KMS-11 (cell line): Measurements from ENCODE around the gene RBM15B.
"Not testable (repeated sequence)": the region's sequence is repeated elsewhere in the genome, so short reads cannot be mapped to it uniquely, and the experiment has no call there.

Experiments
- H2AFZ ChIP-seq: fragments of 200-600 bp; sonication (generic); 2 replicates; pipeline ENCODE4 v1.6.1; 2016; ENCODE audit warnings: antibody characterized with exemption, mixed run types, low read depth
- H3K27ac ChIP-seq: fragments of 200-600 bp; sonication (generic); 2 replicates; pipeline ENCODE4 v1.6.1; 2016; ENCODE audit warnings: mild to moderate bottlenecking, mixed run types
- H3K27me3 ChIP-seq: fragments of 200-600 bp; sonication (generic); 2 replicates; pipeline ENCODE4 v1.6.1; 2017; ENCODE audit warnings: mild to moderate bottlenecking, low read depth, mixed run types, moderate library complexity; ENCODE audit not compliant: insufficient read depth
- H3K36me3 ChIP-seq: fragments of 200-600 bp; sonication (generic); 2 replicates; pipeline ENCODE4 v1.6.1; 2017; ENCODE audit warnings: mild to moderate bottlenecking, mixed run types; ENCODE audit not compliant: insufficient read depth
- H3K4me1 ChIP-seq: fragments of 200-600 bp; sonication (generic); 2 replicates; pipeline ENCODE4 v1.6.1; 2016; ENCODE audit warnings: mild to moderate bottlenecking, low read depth, mixed run types; ENCODE audit not compliant: poor library complexity, severe bottlenecking
- H3K4me2 ChIP-seq: fragments of 200-600 bp; sonication (generic); 2 replicates; pipeline ENCODE4 v1.7.0; 2016; ENCODE audit warnings: mild to moderate bottlenecking, mixed run types
- H3K4me3 ChIP-seq: fragments of 200-600 bp; sonication (generic); IDR thresholded peaks from 2 replicates; pipeline ENCODE4 v1.6.1; 2017; ENCODE audit warnings: low read depth, low read length, mixed read lengths; ENCODE audit not compliant: insufficient read depth
- H3K79me2 ChIP-seq: fragments of 200-600 bp; sonication (generic); 2 replicates; pipeline ENCODE4 v1.6.1; 2016; ENCODE audit warnings: low read depth, mixed run types; ENCODE audit not compliant: insufficient read depth
- H3K9ac ChIP-seq: fragments of 200-600 bp; sonication (generic); 2 replicates; pipeline ENCODE4 v1.6.1; 2016; ENCODE audit warnings: mild to moderate bottlenecking, mixed run types
- H4K20me1 ChIP-seq: fragments of 200-600 bp; sonication (generic); 2 replicates; pipeline ENCODE4 v1.6.1; 2016; ENCODE audit warnings: mild to moderate bottlenecking, mixed run types; ENCODE audit not compliant: insufficient read depth
- CTCF ChIP-seq: fragments of 200-600 bp; sonication (generic); conservative IDR thresholded peaks from 2 replicates; pipeline ENCODE4 v1.6.1; 2017; ENCODE audit warnings: low read depth, mild to moderate bottlenecking, antibody characterized with exemption, low read length, moderate library complexity, mixed read lengths

RBM15B gene

GRCh38 chr3:51385621-51386091 is 5.4 kb upstream of the RBM15B start:
- no peak for TF ChIP-seq CTCF
- Histone ChIP-seq H3K27me3 (no peaks in the 10 kb centered on the region), H3K4me3 (no peak overlapping the region), H3K36me3 (no peaks in the 10 kb centered on the region), H2AFZ (no peak overlapping the region), H3K4me2 (peak overlapping the region; percentile 76), H3K27ac (no peak overlapping the region; the same call in 1 of the 2 replicates), H3K9ac (peak overlapping the region; percentile 39; the same call in 1 of the 2 replicates), H4K20me1 (no peaks in the 10 kb centered on the region), H3K4me1 (peaks cover 38% of the 10 kb centered on the region), H3K79me2 (peaks cover 37% of the 10 kb centered on the region)

GRCh38 chr3:51386159-51386851 is 4.8 kb upstream of the RBM15B start:
- Histone ChIP-seq H3K36me3 (no peaks in the 10 kb centered on the region), H3K4me3 (no peak overlapping the region), H3K4me1 (peaks cover 38% of the 10 kb centered on the region), H2AFZ (no peak overlapping the region), H3K27me3 (no peaks in the 10 kb centered on the region), H4K20me1 (no peaks in the 10 kb centered on the region), H3K27ac (no peak overlapping the region), H3K4me2 (peak overlapping the region; percentile 76), H3K79me2 (peaks cover 37% of the 10 kb centered on the region), H3K9ac (peak overlapping the region; percentile 39; the same call in 1 of the 2 replicates)
- no peak; the same call in 1 of the 2 replicates for TF ChIP-seq CTCF

DNA sequence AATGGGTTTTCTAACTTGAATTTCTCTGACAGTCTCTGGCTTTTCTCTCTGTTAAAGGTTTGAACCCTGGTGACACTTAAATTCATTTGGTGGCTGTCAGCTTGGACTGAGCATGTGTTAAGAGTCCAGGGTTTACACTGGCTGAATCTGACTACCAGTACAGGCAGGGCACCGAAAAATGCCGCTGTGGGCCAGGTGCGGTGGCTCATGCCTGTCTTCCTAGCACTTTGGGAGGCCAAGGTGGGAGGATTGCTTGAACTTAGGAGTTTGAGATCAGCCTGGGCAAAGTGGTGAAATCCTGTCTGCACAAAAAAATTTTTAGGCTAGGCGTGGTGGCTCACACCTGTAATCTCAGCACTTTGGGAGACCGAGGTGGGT is 4.2 kb upstream of the RBM15B start:
- Histone ChIP-seq H3K4me3 (no peak overlapping the region), H3K9ac (no peak overlapping the region), H3K79me2 (peaks cover 40% of the 10 kb centered on the region), H3K4me2 (peak overlapping the region; percentile 76), H3K4me1 (peaks cover 38% of the 10 kb centered on the region), H3K36me3 (no peaks in the 10 kb centered on the region), H3K27ac (no peak overlapping the region; the same call in 1 of the 2 replicates), H2AFZ (no peak overlapping the region), H3K27me3 (no peaks in the 10 kb centered on the region), H4K20me1 (no peaks in the 10 kb centered on the region)
- no peak for TF ChIP-seq CTCF

DNA sequence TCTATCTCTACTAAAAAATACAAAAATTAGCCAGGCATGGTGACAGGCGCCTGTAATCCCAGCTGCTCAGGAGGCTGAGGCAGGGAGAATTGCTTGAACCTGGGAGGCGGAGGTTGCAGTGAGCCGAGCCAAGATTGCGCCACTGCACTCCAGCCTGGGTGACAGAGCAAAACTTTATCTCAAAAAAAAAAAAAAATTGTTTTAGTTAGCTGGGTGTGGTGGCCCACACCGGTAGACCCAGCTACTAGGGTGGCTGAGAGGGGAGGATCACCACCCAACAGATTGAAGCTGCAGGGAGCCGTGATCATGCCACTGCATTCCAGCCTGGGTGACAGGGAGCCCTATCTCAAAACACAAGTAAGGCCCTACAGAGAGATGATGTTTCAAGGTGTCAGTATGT is 3.8 kb upstream of the RBM15B start:
- Histone ChIP-seq H3K4me2 (peak overlapping the region; percentile 76; the same call in 1 of the 2 replicates), H3K79me2 (peaks cover 44% of the 10 kb centered on the region), H3K4me1 (peaks cover 38% of the 10 kb centered on the region)
- not testable (repeated sequence) for H3K9ac ChIP-seq, H3K4me3 ChIP-seq, H2AFZ ChIP-seq, H3K27me3 ChIP-seq, H3K27ac ChIP-seq, H4K20me1 ChIP-seq, H3K36me3 ChIP-seq
